GM12864 (cell line): ENCODE data around the gene RETREG1.
"Not testable (repeated sequence)": the region's sequence is repeated elsewhere in the genome, so short reads cannot be mapped to it uniquely, and the experiment has no call there.

Experiments used
- DNase-seq: peaks from one replicate; pipeline ENCODE4 v3.0.0-alpha.2; 2011; ENCODE audit warnings: low read depth
- H3K4me3 ChIP-seq: 2 replicates; pipeline ENCODE4 v1.5.1; 2011; ENCODE audit warnings: mild to moderate bottlenecking, low read depth, low read length, control low read depth
- CTCF ChIP-seq: IDR thresholded peaks from 2 replicates; pipeline ENCODE4 v1.5.1; 2011; ENCODE audit warnings: low read depth, mild to moderate bottlenecking, moderate library complexity, low read length, control low read depth, inconsistent platforms; ENCODE audit errors: missing control alignments

Gene RETREG1

GRCh38 chr5:16483361-16483760 lies 133.4 kb downstream of the RETREG1 start:
- DNase-seq, result no peak
- TF ChIP-seq CTCF, result no peak
- H3K4me3 ChIP-seq, result no peak overlapping the region

GRCh38 chr5:16482891-16483290 lies 133.9 kb downstream of the RETREG1 start:
- no peak for DNase-seq
- H3K4me3 ChIP-seq, result no peak overlapping the region
- no peak for TF ChIP-seq CTCF

GRCh38 chr5:16480821-16481538 lies 135.8 kb downstream of the RETREG1 start:
- no peak for TF ChIP-seq CTCF
- no peak for DNase-seq
- H3K4me3 ChIP-seq, result no peak overlapping the region

GRCh38 chr5:16480144-16480543 lies 136.7 kb downstream of the RETREG1 start:
- TF ChIP-seq CTCF, result no peak
- no peak for DNase-seq
- H3K4me3 ChIP-seq, result no peak overlapping the region

- DNase-seq, result no peak
- no peak overlapping the region for H3K4me3 ChIP-seq
- TF ChIP-seq CTCF, result no peak
Measured at GRCh38 chr5:16477541-16477940, 139.3 kb downstream of the RETREG1 start.

GRCh38 chr5:16476417-16476816 lies 140.4 kb downstream of the RETREG1 start:
- DNase-seq, H3K4me3 ChIP-seq: not testable (repeated sequence)

- no peak overlapping the region for H3K4me3 ChIP-seq
- TF ChIP-seq CTCF, result no peak
- DNase-seq, result no peak
Measured at GRCh38 chr5:16471387-16471786, 145.4 kb downstream of the RETREG1 start.
